ENCODE measurements around the gene FGD6. TPM values are rescaled to one million over a fixed set of nuclear protein-coding genes. Genes with fewer than 3 reads are reported as not detected.
"Not testable (repeated sequence)": the region's sequence is repeated elsewhere in the genome, so short reads cannot be mapped to it uniquely, and the experiment has no call there.

Gene FGD6
- total and polyA plus RNA-seq, 4 donors, result 2.4 to 26.4 (median 9.0) TPM

DNA sequence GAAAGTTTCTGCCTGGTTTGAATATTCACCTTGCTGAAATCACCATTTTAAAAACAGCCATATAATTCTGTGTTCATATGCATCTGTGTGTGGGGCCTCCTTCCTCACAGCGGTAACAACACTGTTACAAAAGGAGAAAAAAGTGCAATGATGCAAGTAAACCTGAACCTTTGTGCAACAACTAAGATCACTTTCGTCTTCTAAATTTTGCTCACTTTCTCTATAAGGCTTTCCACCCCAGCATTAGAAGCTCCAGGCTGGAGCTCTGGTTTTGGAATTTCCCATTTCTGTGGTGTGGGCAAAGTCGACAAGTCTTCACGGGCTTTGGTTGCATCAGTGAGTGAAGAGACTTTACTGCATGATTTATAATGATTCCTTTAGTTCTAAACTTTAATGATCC, 18.4 kb downstream of the FGD6 start:
- H3K4me3 ChIP-seq, result no peak overlapping the region

DNA sequence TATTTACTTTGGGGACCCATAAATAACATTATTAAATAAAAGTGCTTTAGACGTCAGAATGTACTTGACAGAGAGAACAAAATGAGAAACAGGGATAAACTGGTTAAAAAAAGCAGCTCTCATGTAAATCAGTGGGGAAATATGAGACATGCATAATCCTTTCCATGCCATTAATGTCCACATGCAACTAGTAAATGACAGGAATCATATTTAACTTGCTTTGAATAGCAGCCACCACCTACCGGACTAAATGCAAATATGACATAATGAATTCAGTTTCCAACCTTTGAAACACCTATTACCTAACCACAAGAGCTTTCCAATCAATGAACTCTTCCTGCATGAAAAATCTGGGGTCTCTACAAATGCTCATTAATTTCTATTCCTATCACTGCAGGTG, 19.6 kb downstream of the FGD6 start:
- TF ChIP-seq, protein P1, sequence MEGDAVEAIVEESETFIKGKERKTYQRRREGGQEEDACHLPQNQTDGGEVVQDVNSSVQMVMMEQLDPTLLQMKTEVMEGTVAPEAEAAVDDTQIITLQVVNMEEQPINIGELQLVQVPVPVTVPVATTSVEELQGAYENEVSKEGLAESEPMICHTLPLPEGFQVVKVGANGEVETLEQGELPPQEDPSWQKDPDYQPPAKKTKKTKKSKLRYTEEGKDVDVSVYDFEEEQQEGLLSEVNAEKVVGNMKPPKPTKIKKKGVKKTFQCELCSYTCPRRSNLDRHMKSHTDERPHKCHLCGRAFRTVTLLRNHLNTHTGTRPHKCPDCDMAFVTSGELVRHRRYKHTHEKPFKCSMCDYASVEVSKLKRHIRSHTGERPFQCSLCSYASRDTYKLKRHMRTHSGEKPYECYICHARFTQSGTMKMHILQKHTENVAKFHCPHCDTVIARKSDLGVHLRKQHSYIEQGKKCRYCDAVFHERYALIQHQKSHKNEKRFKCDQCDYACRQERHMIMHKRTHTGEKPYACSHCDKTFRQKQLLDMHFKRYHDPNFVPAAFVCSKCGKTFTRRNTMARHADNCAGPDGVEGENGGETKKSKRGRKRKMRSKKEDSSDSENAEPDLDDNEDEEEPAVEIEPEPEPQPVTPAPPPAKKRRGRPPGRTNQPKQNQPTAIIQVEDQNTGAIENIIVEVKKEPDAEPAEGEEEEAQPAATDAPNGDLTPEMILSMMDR (IDR thresholded peaks at IDR 0.05; ENCODE audit: control extremely low read depth, extremely low read depth), result no peak
- WGBS, 2 donors, result 88 to 93% methylated on average over 2 of the region's 2 CpGs
- Histone ChIP-seq H3K27ac (ENCODE audit: low read depth in 1 of 2, low read length in 1 of 2) (no peak overlapping the region), H3K36me3 (ENCODE audit: control insufficient read depth in 4 of 4, insufficient read depth in 4 of 4, low read length in 4 of 4) (no peaks in the 10 kb centered on the region), H3K4me1 (ENCODE audit: control insufficient read depth in 5 of 5, insufficient read depth in 5 of 5, low read length in 5 of 5) (peaks cover 1 to 19% (median 12%) of the 10 kb centered on the region in 5 donors), H3K9me3 (ENCODE audit: control insufficient read depth in 4 of 4, insufficient read depth in 3 of 4, low read length in 3 of 4) (no peaks in the 10 kb centered on the region), H3K4me3 (no peak overlapping the region), H3K9ac (ENCODE audit: insufficient read depth in 1 of 2, low read length in 2 of 2) (no peak overlapping the region), H3K27me3 (ENCODE audit: control insufficient read depth in 3 of 3, insufficient read depth in 3 of 3, low read length in 2 of 3) (no peaks in the 10 kb centered on the region)
- DNase-seq (no peak), ATAC-seq (ENCODE audit: insufficient read depth, low FRiP score) (no peak)

More for the DNA sequence above, 18.4 kb downstream of the FGD6 start:
- DNase-seq (no peak), ATAC-seq (ENCODE audit: insufficient read depth, low FRiP score) (no peak)
- TF ChIP-seq, protein P1 (IDR thresholded peaks at IDR 0.05; ENCODE audit: control extremely low read depth, extremely low read depth), result no peak
- Histone ChIP-seq H3K9ac (ENCODE audit: insufficient read depth in 1 of 2, low read length in 2 of 2) (no peak overlapping the region), H3K27ac (ENCODE audit: low read depth in 1 of 2, low read length in 1 of 2) (no peak overlapping the region), H3K4me1 (ENCODE audit: control insufficient read depth in 5 of 5, insufficient read depth in 5 of 5, low read length in 5 of 5) (peaks cover 1 to 32% (median 19%) of the 10 kb centered on the region in 5 donors), H3K9me3 (ENCODE audit: control insufficient read depth in 4 of 4, insufficient read depth in 3 of 4, low read length in 3 of 4) (no peaks in the 10 kb centered on the region), H3K27me3 (ENCODE audit: control insufficient read depth in 3 of 3, insufficient read depth in 3 of 3, low read length in 2 of 3) (no peaks in the 10 kb centered on the region), H3K36me3 (ENCODE audit: control insufficient read depth in 4 of 4, insufficient read depth in 4 of 4, low read length in 4 of 4) (no peaks in the 10 kb centered on the region)
- 74 to 88% methylated on average over 4 of the region's 4 CpGs for WGBS, 2 donors

- H3K36me3 ChIP-seq (ENCODE audit: control insufficient read depth in 4 of 4, insufficient read depth in 4 of 4, low read length in 4 of 4); H3K9ac ChIP-seq (ENCODE audit: insufficient read depth in 1 of 2, low read length in 2 of 2); H3K27me3 ChIP-seq (ENCODE audit: control insufficient read depth in 3 of 3, insufficient read depth in 3 of 3, low read length in 2 of 3); H3K9me3 ChIP-seq (ENCODE audit: control insufficient read depth in 4 of 4, insufficient read depth in 3 of 4, low read length in 3 of 4); ATAC-seq (ENCODE audit: insufficient read depth, low FRiP score); H3K27ac ChIP-seq (ENCODE audit: low read depth in 1 of 2, low read length in 1 of 2); DNase-seq; H3K4me3 ChIP-seq: not testable (repeated sequence)
- WGBS, 2 donors, result 96% methylated on average over 7 of the region's 7 CpGs
- H3K4me1 ChIP-seq (ENCODE audit: control insufficient read depth in 5 of 5, insufficient read depth in 5 of 5, low read length in 5 of 5), result peaks cover 0 to 19% (median 12%) of the 10 kb centered on the region in 5 donors
Observed at GRCh38 chr12:95196875-95197569, 20.2 kb downstream of the FGD6 start.

GRCh38 chr12:95195122-95195521, 22.1 kb downstream of the FGD6 start:
- no peak overlapping the region for H3K27ac ChIP-seq (ENCODE audit: low read depth in 1 of 2, low read length in 1 of 2)
- TF ChIP-seq, protein P1 (IDR thresholded peaks at IDR 0.05; ENCODE audit: control extremely low read depth, extremely low read depth), result no peak

More at GRCh38 chr12:95195122-95195521, 22.1 kb downstream of the FGD6 start:
- no peaks in the 10 kb centered on the region for H3K36me3 ChIP-seq (ENCODE audit: control insufficient read depth in 4 of 4, insufficient read depth in 4 of 4, low read length in 4 of 4)
- peaks cover 0 to 12% (median 0%) of the 10 kb centered on the region in 5 donors for H3K4me1 ChIP-seq (ENCODE audit: control insufficient read depth in 5 of 5, insufficient read depth in 5 of 5, low read length in 5 of 5)
- WGBS, 2 donors, result 92 to 93% methylated on average over 3 of the region's 3 CpGs
- no peaks in the 10 kb centered on the region for H3K9me3 ChIP-seq (ENCODE audit: control insufficient read depth in 4 of 4, insufficient read depth in 3 of 4, low read length in 3 of 4)
- no peak overlapping the region for H3K4me3 ChIP-seq
- DNase-seq (no peak), ATAC-seq (ENCODE audit: insufficient read depth, low FRiP score) (no peak)
- H3K27me3 ChIP-seq (ENCODE audit: control insufficient read depth in 3 of 3, insufficient read depth in 3 of 3, low read length in 2 of 3), result no peaks in the 10 kb centered on the region
- no peak overlapping the region for H3K9ac ChIP-seq (ENCODE audit: insufficient read depth in 1 of 2, low read length in 2 of 2)
